ENCODE results near the gene AKAP1. TPM values are rescaled to one million over a fixed set of nuclear protein-coding genes. Genes with fewer than 3 reads are reported as not detected.

Gene AKAP1
- polyA plus RNA-seq, 1 of the 3 experiments (the other 2 are of a cell fraction), result 36.3 TPM

Other genes with a start within 250 kb of the AKAP1 start
- 17.1 and 24.2 TPM in 2 replicates for gene TRIM25, start 171.2 kb upstream of the AKAP1 start, polyA plus RNA-seq (2012; rRNA removed)
- gene COIL, start 124.2 kb upstream of the AKAP1 start, polyA plus RNA-seq (2012; rRNA removed), result 3.9 and 5.7 TPM in 2 replicates
- 99.6 and 124 TPM in 2 replicates for gene SCPEP1, start 107.1 kb upstream of the AKAP1 start, polyA plus RNA-seq (2012; rRNA removed)
- 24.1 and 25.5 TPM in 2 replicates for gene MSI2, start 171.3 kb downstream of the AKAP1 start, polyA plus RNA-seq (2012; rRNA removed)

Measured in SK-N-SH (cell line).